Muscle layer of duodenum (tissue), 2 donors: ENCODE results near the gene FXYD4.
A peak's percentile ranks its signal among the peaks of the same experiment; 100 is the strongest.
"Not testable (repeated sequence)": the region's sequence is repeated elsewhere in the genome, so short reads cannot be mapped to it uniquely, and the experiment has no call there.

Source experiments
- H3K27ac ChIP-seq: one replicate; pipeline ENCODE4 v1.7.0; 2013; ENCODE audit warnings: mild to moderate bottlenecking, low read length
- H3K27me3 ChIP-seq: one replicate; pipeline ENCODE4 v1.7.0; 2013; ENCODE audit warnings: low read depth, mild to moderate bottlenecking, control low read depth, low read length
- H3K36me3 ChIP-seq, 2 donors: one replicate each; pipeline ENCODE4 v1.7.0; 2013; ENCODE audit warnings: low read length in 2 of 2, control low read depth in 1 of 2, mild to moderate bottlenecking in 1 of 2; ENCODE audit not compliant: insufficient read depth in 2 of 2, control insufficient read depth in 1 of 2
- H3K4me1 ChIP-seq, 2 donors: one replicate each; pipeline ENCODE4 v1.7.0; 2013; ENCODE audit warnings: low read length in 2 of 2, mild to moderate bottlenecking in 2 of 2, control low read depth in 1 of 2, moderate library complexity in 1 of 2; ENCODE audit not compliant: insufficient read depth in 2 of 2, control insufficient read depth in 1 of 2
- H3K4me3 ChIP-seq, 2 donors: one replicate each; pipeline ENCODE4 v1.7.0; 2013; ENCODE audit warnings: low read length in 2 of 2, low read depth in 1 of 2, mild to moderate bottlenecking in 1 of 2
- H3K9me3 ChIP-seq, 2 donors: one replicate each; pipeline ENCODE4 v1.7.0; 2013; ENCODE audit warnings: low read length in 2 of 2, control low read depth in 1 of 2, mild to moderate bottlenecking in 1 of 2; ENCODE audit not compliant: control insufficient read depth in 1 of 2
- donor health status: healthy.

FXYD4 gene, protein sequence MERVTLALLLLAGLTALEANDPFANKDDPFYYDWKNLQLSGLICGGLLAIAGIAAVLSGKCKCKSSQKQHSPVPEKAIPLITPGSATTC

DNA sequence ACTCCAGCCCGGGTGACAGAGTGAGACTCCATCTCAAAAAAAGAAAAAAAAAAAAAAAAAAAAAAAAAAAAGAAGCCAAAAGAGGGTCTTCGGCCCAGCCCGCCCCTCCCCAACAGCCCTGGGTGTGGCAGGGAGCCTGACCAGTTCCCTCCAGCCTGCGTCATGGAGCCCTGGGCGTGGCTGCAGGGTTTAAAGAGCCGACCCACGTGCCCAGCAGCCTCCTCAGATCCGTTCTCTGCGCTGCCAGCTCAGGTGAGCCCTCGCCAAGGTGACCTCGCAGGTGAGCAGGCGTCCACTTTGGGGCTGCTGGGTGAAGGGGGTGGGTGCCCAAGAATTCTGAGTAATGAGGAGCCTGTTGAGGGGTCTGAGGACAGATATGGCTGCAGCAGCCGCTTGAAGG, at the start of gene FXYD4:
TSS of gene FXYD4 (plus strand) at position 219 of the 400 bp plus-strand sequence. CDS start 2,111 bp downstream, outside the sequence.
- no peaks in the 10 kb centered on the region for H3K36me3 ChIP-seq
- no peaks in the 10 kb centered on the region for H3K9me3 ChIP-seq
- H3K4me3 ChIP-seq = no peak within 1 kb of the TSS
- no peaks in the 10 kb centered on the region for H3K4me1 ChIP-seq
- H3K27ac ChIP-seq = no peak within 1 kb of the TSS
- H3K27me3 ChIP-seq = no peaks in the 10 kb centered on the region

DNA sequence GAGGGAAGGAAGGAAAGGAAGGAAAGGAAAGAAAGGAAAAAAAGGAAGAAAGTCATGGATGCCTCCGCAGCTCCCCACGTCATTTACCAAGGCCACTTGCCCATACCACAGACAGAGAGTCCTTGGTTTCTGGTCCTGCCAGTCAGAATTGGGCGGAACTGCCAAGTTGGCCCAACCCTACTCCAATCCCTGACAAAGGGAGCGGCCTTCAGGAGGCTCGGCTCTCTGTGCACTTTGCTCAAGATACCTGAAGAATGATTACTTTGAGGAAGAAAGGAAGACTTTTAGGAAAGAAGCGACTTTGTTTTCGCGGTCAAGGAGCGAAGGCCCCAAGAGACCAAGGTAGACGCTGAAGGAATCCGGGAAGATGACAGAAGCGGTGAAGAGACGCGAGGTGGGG, 49.1 kb upstream of the FXYD4 start:
- H3K27ac ChIP-seq = no peak overlapping the region
- H3K4me1 ChIP-seq = peaks cover 0 to 11% of the 10 kb centered on the region in 2 donors
- no peaks in the 10 kb centered on the region for H3K27me3 ChIP-seq
- no peaks in the 10 kb centered on the region for H3K36me3 ChIP-seq
- peak overlapping the region; percentile 45 to 50 for H3K4me3 ChIP-seq
- no peaks in the 10 kb centered on the region for H3K9me3 ChIP-seq

DNA sequence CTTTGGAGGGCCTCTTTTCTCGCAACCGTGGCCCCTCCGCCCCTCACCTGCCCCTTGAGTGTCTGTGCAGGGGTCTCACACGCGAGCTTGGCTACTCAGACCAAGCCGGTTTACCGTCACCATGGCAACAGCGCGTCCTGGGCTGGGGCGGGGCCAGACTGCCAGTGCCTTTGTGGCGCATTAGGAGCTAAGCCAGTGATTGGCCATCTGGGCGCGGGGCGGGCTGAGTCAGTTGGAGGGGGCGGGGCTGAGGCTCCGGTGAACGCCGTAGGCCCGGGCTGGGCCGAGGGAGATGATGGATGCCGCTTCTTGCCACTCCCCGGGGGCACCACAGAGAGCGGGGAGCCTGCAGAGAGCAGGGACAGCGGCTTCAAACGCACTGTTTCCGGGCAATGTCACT, 48.7 kb upstream of the FXYD4 start:
- Histone ChIP-seq H3K4me1 (peaks cover 0 to 11% of the 10 kb centered on the region in 2 donors), H3K4me3 (peak overlapping the region; percentile 45 to 50), H3K27ac (no peak overlapping the region), H3K27me3 (no peaks in the 10 kb centered on the region), H3K36me3 (no peaks in the 10 kb centered on the region), H3K9me3 (no peaks in the 10 kb centered on the region)

DNA sequence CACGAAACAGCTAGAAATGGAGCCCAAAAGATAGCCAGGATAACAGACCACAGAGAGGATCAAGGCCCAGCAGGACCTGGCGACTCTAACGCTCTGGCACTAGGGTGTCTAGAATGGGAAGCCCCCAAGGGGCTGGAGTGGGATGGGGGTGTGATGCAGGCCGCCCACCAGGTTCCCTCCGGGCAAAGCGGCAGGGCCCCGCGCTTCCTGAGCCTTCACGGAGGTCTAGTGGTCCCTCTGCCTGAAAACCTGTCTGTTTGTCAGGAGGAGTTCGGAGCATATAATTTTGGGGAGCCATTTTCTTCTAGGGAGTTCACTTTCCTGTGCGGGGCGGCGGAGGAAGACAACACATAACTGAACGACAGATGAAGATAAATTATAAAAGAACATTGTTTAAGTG, 48.2 kb upstream of the FXYD4 start:
- Histone ChIP-seq H3K9me3 (no peaks in the 10 kb centered on the region), H3K4me3 (peak overlapping the region; percentile 44 to 50), H3K27ac (no peak overlapping the region), H3K36me3 (no peaks in the 10 kb centered on the region), H3K4me1 (peaks cover 0 to 11% of the 10 kb centered on the region in 2 donors), H3K27me3 (no peaks in the 10 kb centered on the region)

DNA sequence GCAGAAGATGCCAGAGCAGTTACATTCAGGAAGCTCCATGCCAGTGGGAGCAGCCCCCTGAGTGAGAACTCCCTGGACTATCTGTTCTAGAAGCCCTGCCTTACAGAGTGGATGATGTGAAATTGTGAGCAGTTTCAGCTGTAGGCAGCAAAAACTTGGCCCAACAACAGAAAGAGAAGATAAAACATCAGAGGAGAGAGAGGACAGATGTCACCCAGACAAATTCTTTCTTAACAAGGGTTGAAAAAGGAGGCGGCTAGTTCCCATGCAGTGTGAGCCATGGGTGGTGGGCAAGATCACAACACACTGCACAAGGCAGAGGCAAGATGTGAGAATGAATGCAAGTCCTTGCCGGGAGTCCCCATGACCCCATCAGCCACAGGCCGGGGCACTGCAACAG, 46.6 kb upstream of the FXYD4 start:
- H3K36me3 ChIP-seq = no peaks in the 10 kb centered on the region
- H3K27ac ChIP-seq = no peak overlapping the region
- no peaks in the 10 kb centered on the region for H3K27me3 ChIP-seq
- H3K4me3 ChIP-seq = no peak overlapping the region
- no peaks in the 10 kb centered on the region for H3K9me3 ChIP-seq
- peaks cover 0 to 11% of the 10 kb centered on the region in 2 donors for H3K4me1 ChIP-seq

DNA sequence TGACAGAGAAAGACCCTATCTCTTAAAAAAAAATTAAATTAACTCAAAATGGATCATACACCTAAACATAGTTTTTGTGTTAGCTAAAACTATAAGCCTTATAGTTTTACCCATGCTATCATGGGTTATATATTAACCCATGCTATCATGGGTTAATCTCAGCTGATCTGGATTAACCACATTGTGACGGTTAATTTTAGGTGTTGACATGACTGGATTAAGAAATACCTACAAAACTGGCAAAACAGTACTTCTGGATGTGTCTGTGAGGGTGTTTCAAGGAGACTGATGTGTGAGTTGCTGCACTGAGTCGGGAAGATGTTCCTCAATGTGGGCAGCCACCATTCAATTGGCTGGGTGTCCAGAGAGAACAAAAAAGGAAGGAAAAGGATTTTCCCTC, 44.3 kb upstream of the FXYD4 start:
- no peak overlapping the region for H3K4me3 ChIP-seq
- H3K9me3 ChIP-seq = no peaks in the 10 kb centered on the region
- no peak overlapping the region for H3K27ac ChIP-seq
- peaks cover 0 to 11% of the 10 kb centered on the region in 2 donors for H3K4me1 ChIP-seq
- H3K36me3 ChIP-seq = no peaks in the 10 kb centered on the region
- no peaks in the 10 kb centered on the region for H3K27me3 ChIP-seq

DNA sequence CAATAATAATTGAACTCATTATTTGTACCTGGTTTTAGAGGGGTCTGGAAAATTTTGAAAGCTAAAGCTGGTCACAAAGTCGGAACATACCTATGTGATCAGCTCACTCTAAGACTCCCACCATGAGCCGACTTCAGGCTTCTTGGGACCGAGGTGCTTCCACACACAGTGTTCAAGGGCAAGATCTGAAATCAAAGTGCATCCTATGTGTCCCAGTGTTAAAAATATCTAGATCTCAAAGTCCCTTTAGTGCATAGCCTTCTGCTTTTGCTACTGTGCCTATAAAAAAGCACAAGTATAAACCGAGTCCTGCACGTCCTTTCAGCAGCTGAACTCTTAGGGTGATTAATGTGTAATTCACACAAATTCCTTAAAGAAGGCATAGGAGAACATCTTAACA, 43.5 kb upstream of the FXYD4 start:
- Histone ChIP-seq H3K27ac (no peak overlapping the region), H3K9me3 (no peaks in the 10 kb centered on the region), H3K36me3 (no peaks in the 10 kb centered on the region), H3K4me3 (no peak overlapping the region), H3K4me1 (peaks cover 0 to 3% of the 10 kb centered on the region in 2 donors), H3K27me3 (no peaks in the 10 kb centered on the region)

DNA sequence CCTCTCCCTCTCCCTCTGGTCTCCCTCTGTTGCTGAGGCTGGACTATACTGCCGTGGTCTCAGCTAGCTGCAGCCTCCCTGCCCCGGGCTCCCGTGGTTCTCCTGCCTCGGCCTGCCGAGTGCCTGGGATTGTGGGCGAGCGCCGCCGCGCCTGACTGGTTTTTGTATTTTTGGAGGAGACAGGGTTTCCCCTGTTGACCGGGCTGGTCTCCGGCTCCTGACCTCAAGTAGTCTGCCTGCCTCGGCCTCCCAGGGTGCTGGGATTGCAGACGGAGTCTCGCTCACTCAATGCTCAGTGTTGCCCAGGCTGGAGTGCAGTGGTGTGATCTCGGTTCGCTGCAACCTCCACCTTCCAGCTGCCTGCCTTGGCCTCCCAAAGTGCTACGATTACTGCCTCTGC, 42.6 kb upstream of the FXYD4 start:
- not testable (repeated sequence) for H3K36me3 ChIP-seq, H3K4me1 ChIP-seq, H3K4me3 ChIP-seq, H3K27ac ChIP-seq, H3K9me3 ChIP-seq, H3K27me3 ChIP-seq

DNA sequence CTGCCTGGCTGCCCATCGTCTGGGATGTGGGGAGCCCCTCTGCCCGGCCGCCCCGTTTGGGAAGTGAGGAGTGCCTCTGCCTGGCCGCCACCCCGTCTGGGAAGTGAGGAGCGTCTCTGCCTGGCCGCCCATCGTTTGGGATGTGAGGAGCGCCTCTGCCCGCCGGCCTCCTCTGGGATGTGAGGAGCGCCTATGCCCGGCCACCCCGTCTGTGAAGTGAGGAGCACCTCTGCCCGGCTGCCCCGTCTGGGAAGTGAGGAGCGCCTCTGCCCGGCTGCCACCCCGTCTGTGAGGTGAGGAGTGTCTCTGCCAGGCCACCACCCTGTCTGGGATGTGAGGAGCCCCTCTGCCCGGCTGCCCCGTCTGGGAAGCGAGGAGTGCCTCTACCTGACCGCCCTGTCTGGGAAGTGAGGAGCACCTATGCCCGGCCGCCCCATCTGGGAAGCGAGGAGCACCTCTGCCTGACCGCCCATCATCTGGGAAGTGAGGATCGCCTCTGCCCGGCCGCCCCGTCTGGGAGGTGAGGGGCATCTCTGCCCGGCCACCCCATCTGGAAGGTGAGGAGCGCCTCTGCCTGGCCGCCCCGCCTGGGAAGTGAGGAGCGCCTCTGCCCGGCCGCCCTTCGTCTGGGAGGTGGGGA, 42.1 kb upstream of the FXYD4 start:
- H3K9me3 ChIP-seq, H3K4me3 ChIP-seq, H3K27me3 ChIP-seq, H3K27ac ChIP-seq, H3K36me3 ChIP-seq, H3K4me1 ChIP-seq: not testable (repeated sequence)

DNA sequence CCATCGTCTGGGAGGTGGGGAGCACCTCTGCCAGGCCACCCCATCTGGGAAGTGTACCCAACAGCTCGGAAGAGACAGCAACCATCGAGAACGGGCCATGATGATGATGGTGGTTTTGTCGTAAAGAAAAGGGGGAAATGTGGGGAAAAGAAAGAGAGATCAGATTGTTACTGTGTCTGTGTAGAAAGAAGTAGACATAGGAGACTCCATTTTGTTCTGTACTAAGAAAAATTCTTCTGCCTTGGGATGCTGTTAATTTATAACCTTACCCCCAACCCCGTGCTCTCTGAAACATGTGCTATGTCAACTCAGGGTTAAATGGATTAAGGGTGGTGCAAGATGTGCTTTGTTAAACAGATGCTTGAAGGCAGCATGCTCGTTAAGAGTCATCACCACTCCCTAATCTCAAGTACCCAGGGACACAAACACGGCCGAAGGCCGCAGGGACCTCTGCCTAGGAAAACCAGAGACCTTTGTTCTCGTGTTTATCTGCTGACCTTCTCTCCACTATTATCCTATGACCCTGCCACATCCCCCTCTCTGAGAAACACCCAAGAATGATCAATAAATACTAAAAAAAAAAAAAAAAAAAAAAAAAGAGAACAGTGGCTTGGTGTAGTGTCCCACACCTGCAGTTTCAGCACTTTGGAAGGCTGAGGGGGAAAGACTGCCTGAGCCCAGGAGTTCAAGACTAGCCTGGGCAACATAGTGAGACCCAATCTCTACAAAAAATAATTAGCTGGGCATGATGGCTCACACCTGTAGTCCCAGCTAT, 41.2 kb upstream of the FXYD4 start:
- H3K9me3 ChIP-seq, H3K4me3 ChIP-seq, H3K27me3 ChIP-seq, H3K4me1 ChIP-seq, H3K36me3 ChIP-seq, H3K27ac ChIP-seq: not testable (repeated sequence)

DNA sequence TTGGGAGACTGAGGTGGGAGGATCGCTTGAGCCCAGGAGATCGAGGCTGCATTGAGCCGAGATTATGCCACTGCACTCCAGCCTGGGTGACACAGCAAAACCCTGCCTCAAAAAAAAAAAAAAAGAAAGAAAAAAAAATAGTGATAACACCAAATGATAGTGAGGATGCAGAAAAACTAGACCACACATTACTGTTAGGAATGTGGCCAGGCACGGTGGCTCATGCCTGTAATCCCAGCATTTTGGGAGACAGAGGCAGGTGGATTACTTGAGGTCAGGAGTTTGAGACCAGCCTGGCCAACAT, 40.7 kb upstream of the FXYD4 start:
- not testable (repeated sequence) for H3K9me3 ChIP-seq, H3K27ac ChIP-seq, H3K4me3 ChIP-seq

DNA sequence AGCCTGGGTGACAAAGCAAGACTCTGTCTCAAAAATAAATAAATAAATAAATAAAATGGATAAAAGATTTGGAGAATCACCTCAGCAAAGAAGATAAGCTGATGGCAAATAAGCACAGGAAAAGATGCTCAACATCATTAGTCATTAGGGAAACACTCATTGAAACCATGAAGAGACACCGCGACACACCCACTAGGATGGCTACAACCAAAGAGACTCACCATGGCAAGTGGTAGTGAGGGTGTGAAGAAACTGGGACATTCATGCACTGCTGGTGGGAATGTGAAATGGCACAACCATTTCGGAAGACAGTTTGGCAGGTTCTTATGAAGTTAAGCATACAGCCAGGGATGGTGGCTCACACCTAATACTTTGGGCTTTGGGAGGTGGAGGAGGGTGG, 37.8 kb upstream of the FXYD4 start:
- Histone ChIP-seq H3K9me3 (no peaks in the 10 kb centered on the region), H3K4me1 (no peaks in the 10 kb centered on the region), H3K27ac (no peak overlapping the region), H3K36me3 (no peaks in the 10 kb centered on the region), H3K4me3 (no peak overlapping the region), H3K27me3 (no peaks in the 10 kb centered on the region)

More for the DNA sequence above, 40.7 kb upstream of the FXYD4 start:
- not testable (repeated sequence) for H3K4me1 ChIP-seq, H3K36me3 ChIP-seq, H3K27me3 ChIP-seq
